Measurements from ENCODE around the gene DHRS3.

DHRS3 gene

GRCh38 chr1:12625276-12625675 is 7.3 kb upstream of the DHRS3 start:
- H3K4me3 ChIP-seq (ENCODE audit: low read depth, low read length), result no peak overlapping the region
- in situ Hi-C loops (cut with HindIII; ENCODE audit: low sequenced_read_pairs), result no loop called here
- DNase-seq (ENCODE audit: low read depth), result no peak
- TF ChIP-seq CTCF (IDR thresholded peaks at IDR 0.05; ENCODE audit: low read depth, low read length, missing control alignments), result no peak

- in situ Hi-C loops (cut with HindIII; ENCODE audit: low sequenced_read_pairs), result no loop called here
- no peak for DNase-seq (ENCODE audit: low read depth)
- no peak for TF ChIP-seq CTCF (IDR thresholded peaks at IDR 0.05; ENCODE audit: low read depth, low read length, missing control alignments)
- no peak overlapping the region for H3K4me3 ChIP-seq (ENCODE audit: low read depth, low read length)
Observed at GRCh38 chr1:12622506-12622905, 4.5 kb upstream of the DHRS3 start.

GRCh38 chr1:12621346-12622335 is 3.6 kb upstream of the DHRS3 start:
- no peak for TF ChIP-seq CTCF (IDR thresholded peaks at IDR 0.05; ENCODE audit: low read depth, low read length, missing control alignments)
- in situ Hi-C loops (cut with HindIII; ENCODE audit: low sequenced_read_pairs), result no loop called here
- peak; percentile 50 for DNase-seq (ENCODE audit: low read depth)
- no peak overlapping the region for H3K4me3 ChIP-seq (ENCODE audit: low read depth, low read length)

- H3K4me3 ChIP-seq (ENCODE audit: low read depth, low read length), result no peak overlapping the region
- DNase-seq (ENCODE audit: low read depth), result no peak
- no peak for TF ChIP-seq CTCF (IDR thresholded peaks at IDR 0.05; ENCODE audit: low read depth, low read length, missing control alignments)
- in situ Hi-C loops (cut with HindIII; ENCODE audit: low sequenced_read_pairs), result no loop called here
Observed at GRCh38 chr1:12620931-12621330, 2.9 kb upstream of the DHRS3 start.

- TF ChIP-seq CTCF (IDR thresholded peaks at IDR 0.05; ENCODE audit: low read depth, low read length, missing control alignments), result no peak
- in situ Hi-C loops (cut with HindIII; ENCODE audit: low sequenced_read_pairs), result no loop called here
- H3K4me3 ChIP-seq (ENCODE audit: low read depth, low read length), result no peak overlapping the region
- DNase-seq (ENCODE audit: low read depth), result no peak
Observed at GRCh38 chr1:12620488-12620865, 2.5 kb upstream of the DHRS3 start.

- peak; percentile 95 for TF ChIP-seq CTCF (IDR thresholded peaks at IDR 0.05; ENCODE audit: low read depth, low read length, missing control alignments)
- DNase-seq (ENCODE audit: low read depth), result peak; percentile 82
- H3K4me3 ChIP-seq (ENCODE audit: low read depth, low read length), result peak overlapping the region; percentile 92
- in situ Hi-C loops (cut with HindIII; ENCODE audit: low sequenced_read_pairs), result no loop called here
Observed at GRCh38 chr1:12619792-12620487, 1.9 kb upstream of the DHRS3 start.

All from astrocyte of the cerebellum (primary cell).